ENCODE results near the gene PAOX. TPM values are rescaled to one million over a fixed set of nuclear protein-coding genes. Genes with fewer than 3 reads are reported as not detected.

PAOX gene
- polyA plus RNA-seq, 1 experiment = 3.1 TPM

- H3K9me3 ChIP-seq (ENCODE audit: control insufficient read depth, insufficient read depth, low read length) = no peaks in the 10 kb centered on the region; the same call in 1 of the 2 replicates
- ChIA-PET POLR2A (no interaction called here), CTCF (interaction anchor here (1.7 kb wide), 1 partner anchor 26 kb away, joined by 10 read pairs; no protein-coding TSS in a partner anchor)
- H3K27me3 ChIP-seq (ENCODE audit: control insufficient read depth, insufficient read depth, low read length) = no peaks in the 10 kb centered on the region
- DNase-seq (ENCODE audit: low read depth, low spot score) = no peak
- no peak overlapping the region for H3K4me3 ChIP-seq (ENCODE audit: low read depth, low read length)
- TF ChIP-seq, protein P1, sequence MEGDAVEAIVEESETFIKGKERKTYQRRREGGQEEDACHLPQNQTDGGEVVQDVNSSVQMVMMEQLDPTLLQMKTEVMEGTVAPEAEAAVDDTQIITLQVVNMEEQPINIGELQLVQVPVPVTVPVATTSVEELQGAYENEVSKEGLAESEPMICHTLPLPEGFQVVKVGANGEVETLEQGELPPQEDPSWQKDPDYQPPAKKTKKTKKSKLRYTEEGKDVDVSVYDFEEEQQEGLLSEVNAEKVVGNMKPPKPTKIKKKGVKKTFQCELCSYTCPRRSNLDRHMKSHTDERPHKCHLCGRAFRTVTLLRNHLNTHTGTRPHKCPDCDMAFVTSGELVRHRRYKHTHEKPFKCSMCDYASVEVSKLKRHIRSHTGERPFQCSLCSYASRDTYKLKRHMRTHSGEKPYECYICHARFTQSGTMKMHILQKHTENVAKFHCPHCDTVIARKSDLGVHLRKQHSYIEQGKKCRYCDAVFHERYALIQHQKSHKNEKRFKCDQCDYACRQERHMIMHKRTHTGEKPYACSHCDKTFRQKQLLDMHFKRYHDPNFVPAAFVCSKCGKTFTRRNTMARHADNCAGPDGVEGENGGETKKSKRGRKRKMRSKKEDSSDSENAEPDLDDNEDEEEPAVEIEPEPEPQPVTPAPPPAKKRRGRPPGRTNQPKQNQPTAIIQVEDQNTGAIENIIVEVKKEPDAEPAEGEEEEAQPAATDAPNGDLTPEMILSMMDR (IDR thresholded peaks at IDR 0.05; ENCODE audit: low read depth, low read length) = no peak
- no peak overlapping the region for H3K27ac ChIP-seq (ENCODE audit: low read depth, low read length)
These were observed 23.1 kb upstream of the PAOX start for GRCh38 chr10:133355991-133356390.

DNA sequence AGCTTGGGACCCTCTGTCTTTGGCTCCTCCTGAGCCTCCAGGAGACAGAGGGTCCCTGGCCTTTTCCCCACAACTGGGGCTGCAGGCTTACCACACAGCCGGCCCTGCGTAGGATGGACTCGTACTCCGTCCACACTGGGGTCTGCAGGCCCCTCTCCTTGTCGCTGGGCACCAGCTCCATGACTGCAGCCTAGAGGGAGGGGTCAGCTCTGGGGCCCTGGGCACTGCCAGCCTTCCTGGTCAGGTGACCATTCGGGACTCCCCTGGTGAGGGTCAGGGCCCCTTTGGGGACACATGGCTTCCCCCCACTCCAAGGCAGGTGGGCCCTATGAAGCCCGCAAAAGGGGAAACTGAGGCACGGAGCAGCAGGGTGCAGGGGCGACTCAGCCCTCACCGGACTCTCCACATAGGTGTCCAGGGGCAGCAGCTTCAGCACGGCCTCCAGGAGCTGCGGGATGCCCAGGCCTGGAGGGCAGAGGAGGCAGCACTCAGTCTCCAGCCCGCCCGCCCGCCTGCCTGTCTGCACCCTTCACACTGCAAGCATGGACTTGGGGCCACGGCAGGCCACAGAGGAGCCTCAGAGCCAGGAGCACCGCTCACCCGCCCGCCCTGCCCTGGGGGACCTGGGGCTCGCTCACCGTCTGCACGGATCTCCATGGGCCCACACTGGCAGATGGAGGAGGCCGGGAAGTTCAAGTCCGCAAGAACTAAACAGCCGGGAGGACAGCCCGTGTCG lies 22.3 kb upstream of the PAOX start:
- CTCF ChIA-PET = interaction anchor here (1.7 kb wide), 1 partner anchor 27 kb away, joined by 10 read pairs; no protein-coding TSS in a partner anchor
- POLR2A ChIA-PET = no interaction called here

DNA sequence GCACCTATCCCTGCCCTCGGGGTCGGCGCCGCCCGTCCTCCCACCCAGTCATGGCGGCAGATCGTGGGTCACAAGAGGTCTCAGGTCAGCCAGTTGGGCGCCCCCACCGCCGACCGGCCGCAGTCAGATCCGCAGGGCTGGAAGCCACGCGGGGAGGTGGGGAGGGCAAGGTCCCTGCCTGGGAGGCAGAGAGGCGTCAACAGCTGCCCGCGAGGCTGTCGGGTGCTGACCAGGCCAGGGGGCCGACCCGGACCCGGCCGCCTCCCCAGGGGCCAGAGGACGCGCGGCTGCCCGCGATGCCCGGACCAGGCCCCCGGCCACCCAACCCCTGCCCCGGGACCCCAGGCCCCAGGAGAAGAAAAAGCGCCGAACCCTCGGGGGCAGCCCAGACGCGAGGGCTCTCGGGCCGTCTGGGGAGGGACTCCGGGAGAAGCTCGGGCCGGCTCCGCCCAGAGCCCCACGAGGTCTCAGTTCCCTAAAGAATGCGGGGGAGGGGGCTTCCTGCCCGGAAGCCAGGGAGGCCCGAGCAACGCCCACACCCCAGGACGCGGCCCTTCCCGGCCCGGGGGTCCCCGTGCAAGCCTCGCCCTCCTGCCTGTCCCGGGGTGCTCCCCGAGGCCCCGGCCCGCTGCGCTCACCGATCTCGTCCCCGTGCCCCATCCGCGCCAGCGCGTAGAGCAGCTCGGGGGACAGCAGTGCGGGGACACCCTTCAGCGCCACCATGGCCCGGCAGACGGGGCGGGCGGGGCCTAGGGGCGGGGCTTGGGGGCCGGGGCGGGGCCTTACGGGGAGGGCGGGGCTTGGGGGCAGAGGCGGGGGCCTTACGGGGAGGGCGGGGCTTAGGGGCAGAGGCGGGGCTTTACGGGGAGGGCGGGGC lies 21.5 kb upstream of the PAOX start, which contains the start of gene FUOM:
FUOM (minus strand) TSS at position 735 of the 877 bp plus-strand sequence; CDS start at position 723, 12 bp downstream.
- TF ChIP-seq, protein P1 (IDR thresholded peaks at IDR 0.05; ENCODE audit: low read depth, low read length) = no peak
- Histone ChIP-seq H3K27ac (ENCODE audit: low read depth, low read length) (no peak within 1 kb of the TSS), H3K4me3 (ENCODE audit: low read depth, low read length) (peak within 1 kb of the TSS; percentile 61), H3K9me3 (ENCODE audit: control insufficient read depth, insufficient read depth, low read length) (no peaks in the 10 kb centered on the region; the same call in 1 of the 2 replicates), H3K27me3 (ENCODE audit: control insufficient read depth, insufficient read depth, low read length) (no peaks in the 10 kb centered on the region)
- CTCF ChIA-PET = interaction anchor here (1.7 to 2.5 kb wide), 2 partner anchors 28 kb away, joined by 10 to 13 read pairs; no protein-coding TSS in a partner anchor
- POLR2A ChIA-PET = interaction anchor here (0.6 to 1.2 kb wide), 3 partner anchors 9 to 16 kb away, joined by 3 to 4 read pairs (median 3); partner anchors contain the start of gene ECHS1
- no peak for DNase-seq (ENCODE audit: low read depth, low spot score)

More for the DNA sequence above, 22.3 kb upstream of the PAOX start:
- Histone ChIP-seq H3K9me3 (ENCODE audit: control insufficient read depth, insufficient read depth, low read length) (no peaks in the 10 kb centered on the region; the same call in 1 of the 2 replicates), H3K4me3 (ENCODE audit: low read depth, low read length) (peak overlapping the region; percentile 61), H3K27ac (ENCODE audit: low read depth, low read length) (no peak overlapping the region), H3K27me3 (ENCODE audit: control insufficient read depth, insufficient read depth, low read length) (no peaks in the 10 kb centered on the region)
- DNase-seq (ENCODE audit: low read depth, low spot score) = no peak
- TF ChIP-seq, protein P1 (IDR thresholded peaks at IDR 0.05; ENCODE audit: low read depth, low read length) = no peak

GRCh38 chr10:133358162-133358924 lies 20.7 kb upstream of the PAOX start:
- TF ChIP-seq, protein P1 (IDR thresholded peaks at IDR 0.05; ENCODE audit: low read depth, low read length) = no peak
- no peaks in the 10 kb centered on the region; the same call in 1 of the 2 replicates for H3K9me3 ChIP-seq (ENCODE audit: control insufficient read depth, insufficient read depth, low read length)
- POLR2A ChIA-PET = interaction anchor here (0.6 to 1.2 kb wide), 2 partner anchors 14 to 15 kb away, joined by 3 to 4 read pairs; partner anchors contain the start of gene ECHS1
- no peak overlapping the region for H3K27ac ChIP-seq (ENCODE audit: low read depth, low read length)
- H3K4me3 ChIP-seq (ENCODE audit: low read depth, low read length) = no peak overlapping the region
- CTCF ChIA-PET = interaction anchor here (2.5 kb wide), 1 partner anchor 29 kb away, joined by 13 read pairs; no protein-coding TSS in a partner anchor
- DNase-seq (ENCODE audit: low read depth, low spot score) = no peak
- H3K27me3 ChIP-seq (ENCODE audit: control insufficient read depth, insufficient read depth, low read length) = no peaks in the 10 kb centered on the region
